Kidney epithelial cell (primary cell): Measurements from ENCODE around the gene C12orf76. TPM values are rescaled to one million over a fixed set of nuclear protein-coding genes. Genes with fewer than 3 reads are reported as not detected.
"Not testable (repeated sequence)": the region's sequence is repeated elsewhere in the genome, so short reads cannot be mapped to it uniquely, and the experiment has no call there.

Experiments used
- DNase-seq: peaks from one replicate; pipeline ENCODE4 v3.0.0-alpha.2; 2010; ENCODE audit warnings: low read depth
- H3K27me3 ChIP-seq: 2 replicates; pipeline ENCODE4 v1.6.0; 2011; ENCODE audit warnings: low read length; ENCODE audit not compliant: control insufficient read depth, insufficient read depth
- H3K36me3 ChIP-seq: 2 replicates; pipeline ENCODE4 v1.5.1; 2011; ENCODE audit warnings: low read length; ENCODE audit not compliant: control insufficient read depth, insufficient read depth
- H3K4me3 ChIP-seq: 2 replicates; pipeline ENCODE4 v1.5.1; 2011; ENCODE audit warnings: low read depth, mild to moderate bottlenecking, control low read depth, low read length
- CTCF ChIP-seq: IDR thresholded peaks from 2 replicates; pipeline ENCODE4 v1.5.1; 2011; ENCODE audit warnings: mild to moderate bottlenecking, moderate library complexity, low read length, control low read depth, inconsistent platforms; ENCODE audit not compliant: insufficient read depth, poor library complexity, severe bottlenecking
- total RNA-seq: library from RNA; depleted of rRNA; stranded (reverse); fragments of >200 nt; gene quantifications from 2 replicates; pipeline ENCODE4 v1.2.3, GENCODE V29; 2015

The C12orf76 gene
- total RNA-seq, 1 donor from 2014 or later, result 14.5 TPM

GRCh38 chr12:110074089-110074488, 25.8 kb upstream of the C12orf76 start:
- TF ChIP-seq CTCF, result no peak
- DNase-seq, result no peak
- no peak overlapping the region for H3K4me3 ChIP-seq
- H3K27me3 ChIP-seq, result no peaks in the 10 kb centered on the region
- H3K36me3 ChIP-seq, result no peaks in the 10 kb centered on the region

GRCh38 chr12:110073049-110073831, 24.9 kb upstream of the C12orf76 start:
- no peak for TF ChIP-seq CTCF
- no peak for DNase-seq

GRCh38 chr12:110072636-110073035, 24.3 kb upstream of the C12orf76 start:
- not testable (repeated sequence) for H3K4me3 ChIP-seq, DNase-seq, H3K27me3 ChIP-seq, H3K36me3 ChIP-seq

More at GRCh38 chr12:110073049-110073831, 24.9 kb upstream of the C12orf76 start:
- Histone ChIP-seq H3K36me3 (no peaks in the 10 kb centered on the region), H3K4me3 (no peak overlapping the region), H3K27me3 (no peaks in the 10 kb centered on the region)

- no peak for DNase-seq
- Histone ChIP-seq H3K27me3 (no peaks in the 10 kb centered on the region), H3K36me3 (no peaks in the 10 kb centered on the region), H3K4me3 (no peak overlapping the region)
- TF ChIP-seq CTCF, result no peak
Observed at GRCh38 chr12:110071967-110072366, 23.6 kb upstream of the C12orf76 start.

- DNase-seq, result no peak
- Histone ChIP-seq H3K4me3 (no peak overlapping the region), H3K36me3 (no peaks in the 10 kb centered on the region), H3K27me3 (no peaks in the 10 kb centered on the region)
- no peak for TF ChIP-seq CTCF
Observed at GRCh38 chr12:110071504-110071903, 23.2 kb upstream of the C12orf76 start.

- no peak overlapping the region for H3K4me3 ChIP-seq
- no peak for DNase-seq
- H3K27me3 ChIP-seq, result no peaks in the 10 kb centered on the region
Observed at GRCh38 chr12:110068654-110069053, 20.3 kb upstream of the C12orf76 start.

GRCh38 chr12:110068115-110068514, 19.8 kb upstream of the C12orf76 start:
- H3K27me3 ChIP-seq, H3K4me3 ChIP-seq: not testable (repeated sequence)

More at GRCh38 chr12:110068654-110069053, 20.3 kb upstream of the C12orf76 start:
- H3K36me3 ChIP-seq, result no peaks in the 10 kb centered on the region
- no peak for TF ChIP-seq CTCF

More at GRCh38 chr12:110068115-110068514, 19.8 kb upstream of the C12orf76 start:
- H3K36me3 ChIP-seq, DNase-seq: not testable (repeated sequence)
